SK-N-SH treated with all-trans-retinoic acid at 6 μM for 48 hours (cell line): ENCODE results near the gene OR8K3.

ENCODE experiments used
- ATAC-seq: fragments of 200-7000 bp; cut with Tn5 transposase; 3 replicates; pipeline ENCODE4 v1.9.1; 2020; ENCODE audit warnings: mild to moderate bottlenecking, moderate library complexity
- ARNTL ChIP-seq: fragments of 450-650 bp; formaldehyde crosslinking; IDR thresholded peaks from 2 replicates; pipeline ENCODE4 v1.5.0; 2020; ENCODE audit warnings: low read depth, mild to moderate bottlenecking, moderate library complexity, borderline replicate concordance
- BACH2 ChIP-seq: fragments of 250-450 bp; sonication (Bioruptor Pico); IDR thresholded peaks from 2 replicates; pipeline ENCODE4 v1.9.0; 2021; ENCODE audit warnings: mild to moderate bottlenecking, borderline replicate concordance
- CSDC2 ChIP-seq: fragments of 250-450 bp; sonication (Bioruptor Pico); IDR thresholded peaks from 2 replicates; pipeline ENCODE4 v1.5.0; 2020; ENCODE audit warnings: mild to moderate bottlenecking, moderate library complexity
- CSRNP3 ChIP-seq: fragments of 250-450 bp; sonication (Bioruptor Pico); IDR thresholded peaks from 2 replicates; pipeline ENCODE4 v1.5.1; 2021; ENCODE audit warnings: mild to moderate bottlenecking, moderate library complexity
- ESRRG ChIP-seq: fragments of 250-450 bp; sonication (Bioruptor Pico); IDR thresholded peaks from 2 replicates; pipeline ENCODE4 v1.6.1; 2021; ENCODE audit warnings: mild to moderate bottlenecking
- GLIS3 ChIP-seq: fragments of 250-450 bp; sonication (Bioruptor Pico); IDR thresholded peaks from 2 replicates; pipeline ENCODE4 v1.5.0; 2020; ENCODE audit warnings: mild to moderate bottlenecking, moderate library complexity
- ISL1 ChIP-seq: fragments of 250-450 bp; sonication (Bioruptor Pico); IDR thresholded peaks from 2 replicates; pipeline ENCODE4 v2.1.2; 2022; ENCODE audit warnings: mild to moderate bottlenecking, moderate library complexity
- OSR1 ChIP-seq: fragments of 250-450 bp; sonication (Bioruptor Pico); IDR thresholded peaks from 2 replicates; pipeline ENCODE4 v1.8.0; 2022; ENCODE audit warnings: moderate library complexity, mild to moderate bottlenecking, inconsistent platforms
- POU6F1 ChIP-seq: fragments of 250-450 bp; sonication (Bioruptor Pico); IDR thresholded peaks from 2 replicates; pipeline ENCODE4 v1.8.0; 2021; ENCODE audit warnings: low read depth, mild to moderate bottlenecking, moderate library complexity, borderline replicate concordance
- PPARA ChIP-seq: fragments of 250-450 bp; sonication (Bioruptor Pico); IDR thresholded peaks from 2 replicates; pipeline ENCODE4 v1.5.0; 2020; ENCODE audit warnings: mild to moderate bottlenecking, borderline replicate concordance
- RARB ChIP-seq: fragments of 250-450 bp; sonication (Bioruptor Pico); IDR thresholded peaks from 2 replicates; pipeline ENCODE4 v1.8.0; 2021; ENCODE audit warnings: mild to moderate bottlenecking, moderate library complexity
- TCF4 ChIP-seq: fragments of 250-450 bp; sonication (Bioruptor Pico); IDR thresholded peaks from 2 replicates; pipeline ENCODE4 v1.8.0; 2021; ENCODE audit warnings: mild to moderate bottlenecking, moderate library complexity, borderline replicate concordance
- TOX ChIP-seq: fragments of 250-450 bp; sonication (Bioruptor Pico); IDR thresholded peaks from 2 replicates; pipeline ENCODE4 v1.8.0; 2021; ENCODE audit warnings: mild to moderate bottlenecking, moderate library complexity, borderline replicate concordance
- TSHZ2 ChIP-seq: fragments of 250-450 bp; sonication (Bioruptor Pico); IDR thresholded peaks from 2 replicates; pipeline ENCODE4 v1.5.0; 2020; ENCODE audit warnings: mild to moderate bottlenecking, moderate library complexity
- ZC3H10 ChIP-seq: fragments of 250-450 bp; sonication (Bioruptor Pico); IDR thresholded peaks from 2 replicates; pipeline ENCODE4 v1.5.1; 2021; ENCODE audit warnings: mild to moderate bottlenecking, moderate library complexity
- ZFP3 ChIP-seq: fragments of 250-450 bp; sonication (Bioruptor Pico); IDR thresholded peaks from 2 replicates; pipeline ENCODE4 v1.5.0; 2020; ENCODE audit warnings: mild to moderate bottlenecking, moderate library complexity
- ZFP30 ChIP-seq: fragments of 450-650 bp; formaldehyde crosslinking; IDR thresholded peaks from 2 replicates; pipeline ENCODE4 v1.5.0; 2022; ENCODE audit warnings: mild to moderate bottlenecking, moderate library complexity
- ZNF565 ChIP-seq: fragments of 450-650 bp; formaldehyde crosslinking; conservative IDR thresholded peaks from 2 replicates; pipeline ENCODE4 v1.5.0; 2020; ENCODE audit warnings: low read depth, mild to moderate bottlenecking, moderate library complexity
- ZNF70 ChIP-seq: fragments of 450-650 bp; formaldehyde crosslinking; IDR thresholded peaks from 2 replicates; pipeline ENCODE4 v1.5.0; 2020; ENCODE audit warnings: mild to moderate bottlenecking, moderate library complexity
- ZNF8 ChIP-seq: fragments of 450-650 bp; formaldehyde crosslinking; IDR thresholded peaks from 2 replicates; pipeline ENCODE4 v1.5.0; 2020; ENCODE audit warnings: mild to moderate bottlenecking, moderate library complexity
- TF ChIP-seq, protein P1 (sequence below): fragments of 250-450 bp; sonication (Bioruptor Pico); IDR thresholded peaks from 2 replicates; pipeline ENCODE4 v1.5.1; 2020; ENCODE audit warnings: low read depth, mild to moderate bottlenecking, moderate library complexity

OR8K3 gene

DNA sequence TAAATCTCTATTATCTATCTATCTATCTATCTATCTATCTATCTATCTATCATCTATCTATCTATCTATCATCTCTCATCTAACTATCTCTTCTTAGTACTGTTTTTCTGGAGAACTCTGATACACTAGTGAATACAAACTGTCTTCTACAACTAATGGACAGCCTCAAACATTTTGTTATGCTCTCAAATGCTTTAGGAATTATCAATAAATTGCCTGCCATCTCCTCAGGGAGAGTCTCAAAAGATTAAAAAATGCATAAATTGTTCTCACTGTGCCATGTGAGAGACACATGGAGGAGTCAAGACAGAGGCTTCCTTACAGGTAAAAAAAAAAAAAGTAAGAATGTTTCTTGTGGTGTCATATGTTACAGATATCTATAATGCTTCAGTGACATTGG lies at the start of gene OR8K3:
TSS of gene OR8K3 (plus strand) at position 301 of the 400 bp plus-strand sequence. CDS start 3,163 bp downstream, outside the sequence.
- ATAC-seq: no peak
- no peak for TF ChIP-seq TOX
- TF ChIP-seq ZNF8 (CRISPR knock-in tag): no peak
- no peak for TF ChIP-seq POU6F1 (CRISPR knock-in tag)
- no peak for TF ChIP-seq ZNF70 (CRISPR knock-in tag)
- TF ChIP-seq TCF4 (CRISPR knock-in tag): no peak
- no peak for TF ChIP-seq ZFP30 (CRISPR knock-in tag)
- TF ChIP-seq TSHZ2 (CRISPR knock-in tag): no peak
- TF ChIP-seq OSR1 (CRISPR knock-in tag): no peak
- TF ChIP-seq ESRRG (CRISPR knock-in tag): no peak
- TF ChIP-seq CSDC2 (CRISPR knock-in tag): no peak
- no peak for TF ChIP-seq ARNTL
- TF ChIP-seq, protein P1, sequence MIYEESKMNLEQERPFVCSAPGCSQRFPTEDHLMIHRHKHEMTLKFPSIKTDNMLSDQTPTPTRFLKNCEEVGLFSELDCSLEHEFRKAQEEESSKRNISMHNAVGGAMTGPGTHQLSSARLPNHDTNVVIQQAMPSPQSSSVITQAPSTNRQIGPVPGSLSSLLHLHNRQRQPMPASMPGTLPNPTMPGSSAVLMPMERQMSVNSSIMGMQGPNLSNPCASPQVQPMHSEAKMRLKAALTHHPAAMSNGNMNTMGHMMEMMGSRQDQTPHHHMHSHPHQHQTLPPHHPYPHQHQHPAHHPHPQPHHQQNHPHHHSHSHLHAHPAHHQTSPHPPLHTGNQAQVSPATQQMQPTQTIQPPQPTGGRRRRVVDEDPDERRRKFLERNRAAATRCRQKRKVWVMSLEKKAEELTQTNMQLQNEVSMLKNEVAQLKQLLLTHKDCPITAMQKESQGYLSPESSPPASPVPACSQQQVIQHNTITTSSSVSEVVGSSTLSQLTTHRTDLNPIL (CRISPR knock-in tag): no peak
- no peak for TF ChIP-seq RARB
- no peak for TF ChIP-seq ZNF565 (CRISPR knock-in tag)
- no peak for TF ChIP-seq CSRNP3 (CRISPR knock-in tag)

GRCh38 chr11:56271092-56271491 lies 43.9 kb upstream of the OR8K3 start:
- ATAC-seq: no peak
- TF ChIP-seq RARB (no peak), ARNTL (no peak), BACH2 (no peak), ZNF8 (CRISPR knock-in tag) (no peak), TOX (no peak), ESRRG (CRISPR knock-in tag) (no peak), ZFP30 (CRISPR knock-in tag) (no peak), PPARA (CRISPR knock-in tag) (no peak), ZC3H10 (CRISPR knock-in tag) (no peak), ZNF565 (CRISPR knock-in tag) (no peak)
- TF ChIP-seq, protein P1 (CRISPR knock-in tag): no peak

DNA sequence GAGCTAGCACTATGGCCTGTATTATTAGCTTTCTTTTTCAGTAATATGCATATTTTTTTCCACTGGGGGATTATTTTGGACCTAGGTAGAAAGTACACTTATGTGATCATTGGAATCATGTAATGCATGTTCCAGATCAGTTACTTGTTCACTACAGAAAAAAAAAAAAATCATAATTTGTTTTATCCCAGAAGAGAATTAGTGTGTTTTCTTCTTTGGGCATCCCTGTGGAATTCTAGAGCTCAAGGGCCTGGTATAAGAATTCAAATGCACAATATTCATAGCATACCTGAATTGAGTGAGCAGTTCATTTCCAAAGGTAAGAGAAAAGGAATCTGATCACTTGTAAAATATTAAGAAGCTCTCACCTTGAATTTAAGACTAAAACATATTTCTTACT lies 41.1 kb upstream of the OR8K3 start, which contains the start of gene OR5T1:
TSS of gene OR5T1 (plus strand) at position 301 of the 400 bp plus-strand sequence. CDS start 1,485 bp downstream, outside the sequence.
- TF ChIP-seq ZNF70 (CRISPR knock-in tag): no peak
- no peak for TF ChIP-seq BACH2
- TF ChIP-seq TSHZ2 (CRISPR knock-in tag): no peak
- TF ChIP-seq ISL1 (CRISPR knock-in tag): no peak
- TF ChIP-seq ZFP3 (CRISPR knock-in tag): no peak
- no peak for TF ChIP-seq ZFP30 (CRISPR knock-in tag)
- TF ChIP-seq ARNTL: no peak
- no peak for TF ChIP-seq GLIS3 (CRISPR knock-in tag)
- ATAC-seq: no peak
